Measurements from ENCODE around the gene MAP2K5.

MAP2K5 gene

GRCh38 chr15:67750371-67750770 lies 207.9 kb downstream of the MAP2K5 start:
- DNase-seq (ENCODE audit: low read depth in 2 of 2, low spot score in 1 of 2) = no peak

- no peak for DNase-seq (ENCODE audit: low read depth in 2 of 2, low spot score in 1 of 2)
Observed at GRCh38 chr15:67753891-67754290, 211.4 kb downstream of the MAP2K5 start.

GRCh38 chr15:67755264-67755663 lies 212.8 kb downstream of the MAP2K5 start:
- DNase-seq (ENCODE audit: low read depth in 2 of 2, low spot score in 1 of 2) = no peak

DNA sequence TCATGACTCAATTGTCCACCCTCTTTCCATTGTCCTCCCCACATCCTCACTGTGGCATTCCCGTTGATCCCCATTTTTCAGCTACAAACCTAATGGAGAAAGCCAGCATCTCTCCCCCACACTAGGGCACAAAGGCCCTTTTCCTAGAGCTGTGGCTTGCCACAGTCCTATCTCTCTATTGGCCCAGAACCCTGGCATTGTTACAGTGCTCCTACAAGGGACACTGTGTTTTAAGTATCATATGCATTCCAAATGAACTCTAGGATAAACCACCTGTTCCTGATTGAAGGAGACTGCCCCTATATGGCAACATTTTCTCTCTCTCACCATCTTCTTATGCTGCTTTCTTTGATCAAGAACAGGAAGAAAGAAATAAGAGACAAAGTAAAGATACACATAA lies 213.4 kb downstream of the MAP2K5 start:
- DNase-seq (ENCODE audit: low read depth in 2 of 2, low spot score in 1 of 2) = no peak

DNA sequence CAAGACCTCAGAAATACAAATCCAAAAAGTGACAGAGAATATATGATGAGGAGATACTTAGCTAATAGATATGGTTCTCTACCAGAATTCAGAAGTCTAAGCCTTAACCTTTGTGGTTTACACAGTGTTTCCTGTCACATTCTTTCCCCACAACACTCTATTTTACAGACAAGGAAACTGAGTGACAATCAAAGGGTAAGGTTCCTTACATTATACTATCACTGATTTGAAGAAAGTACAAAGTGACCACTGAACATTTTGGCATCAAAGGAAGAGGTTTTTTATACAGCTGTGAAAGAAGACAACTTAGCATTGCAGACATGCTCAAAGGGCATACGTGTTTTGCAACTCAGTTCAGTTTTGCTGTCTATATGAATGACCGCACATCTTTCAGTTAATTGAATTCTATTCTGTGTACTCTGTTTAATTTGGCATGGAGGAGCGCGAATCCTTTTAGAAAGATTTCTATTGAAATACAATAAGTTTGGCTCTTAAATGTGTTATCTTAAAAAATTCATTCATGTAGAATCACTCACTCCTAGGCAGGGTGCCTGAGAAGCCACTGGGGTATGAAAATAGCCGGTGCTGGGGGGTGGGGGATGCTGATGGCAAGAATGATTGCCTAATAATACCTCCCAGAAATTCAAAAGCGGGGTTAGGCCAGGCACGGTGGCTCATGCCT lies 216.3 kb downstream of the MAP2K5 start:
- no peak for DNase-seq (ENCODE audit: low read depth in 2 of 2, low spot score in 1 of 2)

DNA sequence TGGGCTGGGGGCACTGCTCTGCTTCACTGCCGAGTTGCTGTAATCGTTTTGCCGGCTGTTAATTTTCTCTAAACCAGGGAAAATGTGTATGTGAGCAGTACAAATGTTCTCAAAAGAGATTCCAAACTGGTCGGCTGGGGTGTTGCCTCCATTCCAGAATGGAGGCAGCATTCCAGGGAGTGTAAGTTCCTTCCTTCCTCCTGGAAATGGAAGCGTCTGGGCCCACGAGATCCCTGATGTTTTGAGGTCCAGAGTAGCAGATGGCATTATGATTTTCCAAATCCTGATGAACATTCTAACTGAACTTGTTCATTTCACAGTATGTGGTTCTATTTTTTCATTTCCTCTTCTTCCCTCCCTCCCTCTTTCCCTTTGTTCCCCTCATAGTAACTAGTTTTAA lies 218.4 kb downstream of the MAP2K5 start:
- DNase-seq (ENCODE audit: low read depth in 2 of 2, low spot score in 1 of 2) = no peak

DNA sequence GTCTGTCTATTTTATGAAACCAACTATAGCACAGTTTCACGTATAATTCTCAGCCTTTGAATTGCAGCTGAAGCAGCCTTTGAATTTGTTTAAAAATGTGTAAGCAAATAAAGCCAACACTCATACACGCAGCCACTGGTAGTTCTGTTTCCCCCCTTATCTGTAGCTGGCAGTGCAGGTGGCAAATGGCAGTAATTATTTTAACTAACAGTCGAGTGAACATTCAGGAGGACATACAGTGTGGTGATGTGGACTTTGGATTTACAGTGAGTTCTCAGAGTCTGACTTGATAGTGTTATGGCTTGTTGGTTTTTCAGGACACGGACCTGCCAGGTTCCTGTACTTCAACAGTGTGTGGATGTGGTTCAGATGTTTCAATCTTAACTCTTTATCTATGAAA lies 218.8 kb downstream of the MAP2K5 start:
- no peak for DNase-seq (ENCODE audit: low read depth in 2 of 2, low spot score in 1 of 2)

- DNase-seq (ENCODE audit: low read depth in 2 of 2, low spot score in 1 of 2) = peak in 1 of 2 donors; percentile 24
Observed at GRCh38 chr15:67762610-67763368, 220.3 kb downstream of the MAP2K5 start.

DNA sequence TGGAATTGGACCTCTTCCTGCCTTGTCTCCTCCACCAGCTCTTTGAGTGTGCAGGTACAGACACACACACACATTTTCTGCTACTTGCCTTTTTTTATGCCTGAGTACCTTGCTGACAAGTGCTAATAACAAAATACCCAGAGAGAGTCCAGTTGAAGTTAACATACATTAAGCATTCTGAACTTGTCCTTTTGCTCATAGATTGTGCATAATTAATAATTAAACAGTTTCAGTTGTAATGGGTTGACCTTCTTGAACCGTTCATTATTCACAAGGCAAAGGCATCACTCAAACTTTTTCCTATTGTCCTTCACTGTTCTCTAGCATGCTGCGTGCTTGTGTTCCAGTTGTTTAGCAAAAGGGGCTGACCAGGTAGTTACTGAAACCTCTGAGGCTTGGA lies 223.2 kb downstream of the MAP2K5 start:
- no peak for DNase-seq (ENCODE audit: low read depth in 2 of 2, low spot score in 1 of 2)

DNA sequence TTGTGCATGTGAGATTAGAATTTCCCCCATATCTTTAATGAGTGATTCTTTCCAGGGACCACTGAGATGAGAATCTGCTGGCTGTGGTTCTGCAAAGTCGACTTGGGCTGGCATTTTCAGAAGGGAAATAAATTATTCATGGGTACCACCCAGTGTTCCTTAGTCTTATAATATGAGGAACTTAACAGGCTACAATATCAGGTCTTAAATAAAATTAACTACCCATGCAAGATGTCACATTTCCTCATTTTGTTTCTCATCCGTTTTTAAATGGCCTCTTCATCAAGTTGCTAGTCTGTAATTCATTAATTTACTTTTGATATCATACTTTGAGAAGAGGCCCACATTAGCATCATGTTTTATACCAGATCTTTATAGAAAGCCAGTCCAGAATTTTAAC lies 224.5 kb downstream of the MAP2K5 start:
- no peak for DNase-seq (ENCODE audit: low read depth in 2 of 2, low spot score in 1 of 2)

DNA sequence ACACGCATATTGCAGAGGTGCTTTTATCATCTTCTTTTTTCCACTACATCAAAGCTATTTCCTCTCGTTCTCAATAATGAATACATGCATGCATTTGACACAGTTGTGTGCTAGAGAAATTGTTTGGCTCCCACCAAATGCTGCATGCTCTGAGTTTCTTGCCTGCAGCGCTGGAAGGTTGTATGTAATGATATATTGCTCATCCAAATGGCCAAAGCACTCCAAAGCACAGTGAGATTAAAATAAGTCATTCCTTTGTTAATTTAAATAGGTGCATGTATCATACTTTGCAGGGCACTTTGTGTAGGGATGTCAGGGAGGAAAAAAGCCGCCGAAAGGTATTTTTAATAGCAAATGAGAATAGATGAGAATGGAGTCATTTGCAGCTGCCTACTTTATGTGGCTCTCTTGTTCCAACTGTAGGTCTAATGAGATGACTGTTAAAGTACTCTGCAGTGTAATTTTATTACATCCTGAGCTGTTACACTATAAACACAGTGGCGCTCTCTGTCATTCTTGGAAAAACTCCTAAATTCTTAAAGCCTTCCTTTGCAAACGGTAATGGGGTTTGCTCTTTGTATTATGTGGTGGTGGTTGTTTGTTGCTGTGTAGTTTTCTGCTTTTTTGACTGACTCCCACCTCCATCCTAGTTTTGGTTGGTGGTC lies 225.9 kb downstream of the MAP2K5 start:
- DNase-seq (ENCODE audit: low read depth in 2 of 2, low spot score in 1 of 2) = no peak

DNA sequence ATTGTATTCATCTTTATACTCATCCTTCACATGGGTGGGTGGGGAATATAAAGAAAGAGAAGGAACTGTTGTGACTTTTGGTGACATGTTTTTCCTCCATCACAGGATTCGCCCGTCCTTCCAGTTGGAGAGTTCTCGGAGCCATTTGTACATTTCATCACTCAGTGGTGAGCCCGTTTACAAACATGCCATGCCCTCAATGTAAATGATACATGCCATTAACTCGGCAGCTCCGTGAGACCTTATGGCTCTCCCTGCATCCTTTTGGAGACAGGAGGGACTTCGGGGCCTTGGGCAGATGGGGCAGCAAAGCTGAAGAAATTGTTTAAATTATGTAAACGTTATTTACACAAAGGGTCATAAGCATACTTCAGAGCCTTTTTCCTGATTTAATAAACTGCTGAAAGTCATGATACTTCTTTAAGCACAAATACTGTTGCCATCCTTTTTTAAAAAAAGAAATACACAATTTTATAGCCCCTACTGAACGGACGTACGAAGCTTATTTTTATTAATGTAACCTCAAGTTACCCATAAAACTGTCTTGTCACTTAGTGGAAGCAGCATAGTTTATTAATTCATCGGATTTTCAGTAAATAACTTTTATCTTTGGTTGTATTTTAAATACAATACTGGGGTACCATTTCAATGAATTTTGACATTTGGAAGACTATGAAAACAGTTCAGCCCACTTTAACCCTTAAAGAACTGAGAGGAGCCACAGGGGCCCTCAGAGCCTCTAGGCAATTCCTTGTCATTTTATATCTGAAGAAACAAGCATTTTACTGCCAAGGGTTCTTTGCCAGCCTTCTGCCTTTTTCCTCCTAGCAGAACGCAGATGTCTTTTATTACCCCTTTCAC lies 227.2 kb downstream of the MAP2K5 start:
- no peak for DNase-seq (ENCODE audit: low read depth in 2 of 2, low spot score in 1 of 2)

GRCh38 chr15:67770358-67770628 lies 227.8 kb downstream of the MAP2K5 start:
- no peak for DNase-seq (ENCODE audit: low read depth in 2 of 2, low spot score in 1 of 2)

GRCh38 chr15:67771189-67771800 lies 228.8 kb downstream of the MAP2K5 start:
- DNase-seq (ENCODE audit: low read depth in 2 of 2, low spot score in 1 of 2) = no peak

- DNase-seq (ENCODE audit: low read depth in 2 of 2, low spot score in 1 of 2) = no peak
Observed at GRCh38 chr15:67774626-67775025, 232.1 kb downstream of the MAP2K5 start.

GRCh38 chr15:67775250-67775649 lies 232.7 kb downstream of the MAP2K5 start:
- DNase-seq (ENCODE audit: low read depth in 2 of 2, low spot score in 1 of 2) = no peak

DNA sequence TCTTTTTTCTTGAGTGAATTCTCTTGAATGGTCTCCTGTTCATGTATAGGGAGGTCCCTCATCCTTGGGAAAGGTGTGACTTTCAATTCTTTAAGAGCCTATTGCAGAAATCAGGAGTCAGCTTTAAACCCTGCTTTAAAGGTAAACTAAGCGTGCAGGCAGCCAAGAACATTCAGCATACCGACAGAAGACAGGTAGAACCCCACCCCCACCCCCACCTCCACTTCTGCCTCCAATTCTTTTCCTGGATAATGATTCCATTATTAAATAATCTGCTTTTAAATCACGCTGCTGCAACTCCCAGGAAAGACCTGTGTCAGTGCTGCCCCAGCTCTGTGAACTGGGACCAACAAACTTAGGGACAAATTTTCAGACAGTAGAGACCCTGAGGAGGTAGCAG lies 233.5 kb downstream of the MAP2K5 start:
- DNase-seq (ENCODE audit: low read depth in 2 of 2, low spot score in 1 of 2) = no peak

- DNase-seq (ENCODE audit: low read depth in 2 of 2, low spot score in 1 of 2) = no peak
Observed at GRCh38 chr15:67776600-67776999, 234.1 kb downstream of the MAP2K5 start.

DNA sequence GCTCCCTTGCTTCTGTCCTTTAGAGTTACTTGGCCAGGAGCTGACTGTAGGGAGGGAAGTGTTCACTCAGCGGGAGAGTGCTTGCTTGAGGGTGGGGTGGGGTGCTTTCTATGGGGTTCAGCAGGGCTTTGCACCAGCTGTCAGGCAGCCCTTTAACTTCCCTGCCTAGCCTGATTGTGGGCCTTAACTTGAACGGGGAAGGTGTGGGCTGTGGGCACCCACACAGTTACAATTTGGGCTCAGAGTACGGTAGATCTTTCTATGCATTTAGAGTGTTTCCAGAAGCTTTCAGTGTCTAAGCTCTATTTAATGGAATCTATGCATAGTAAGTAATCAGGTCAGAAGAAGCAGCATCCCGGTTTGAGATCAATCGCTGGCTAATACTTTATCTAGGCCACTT lies 234.6 kb downstream of the MAP2K5 start:
- DNase-seq (ENCODE audit: low read depth in 2 of 2, low spot score in 1 of 2) = no peak

DNA sequence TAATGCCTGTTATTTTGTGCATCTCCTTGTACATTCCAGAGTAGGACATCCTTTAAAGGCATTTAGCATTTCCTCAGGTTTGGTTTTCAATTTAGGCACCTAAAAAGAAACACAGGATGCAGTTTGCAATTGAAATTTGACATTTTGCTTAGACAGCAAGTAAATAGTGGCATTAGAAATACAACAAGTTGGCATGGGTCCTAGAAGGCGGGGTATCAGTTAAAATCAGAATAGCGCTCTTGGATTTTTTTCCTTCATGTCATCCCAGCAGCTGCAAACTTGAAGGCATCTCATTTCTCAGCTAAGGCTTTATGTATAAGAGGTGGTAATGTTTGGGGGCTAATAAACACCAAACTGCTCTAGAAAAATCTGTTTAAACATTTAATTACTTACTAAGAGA lies 235.3 kb downstream of the MAP2K5 start:
- DNase-seq (ENCODE audit: low read depth in 2 of 2, low spot score in 1 of 2) = no peak

GRCh38 chr15:67778968-67779548 lies 236.6 kb downstream of the MAP2K5 start:
- DNase-seq (ENCODE audit: low read depth in 2 of 2, low spot score in 1 of 2) = no peak
